T-helper 1 cell treated with Interleukin-12 subunit alpha and Interleukin-12 subunit beta and Interleukin-4 antibody, amounts not matched to agents 30 μg/mL and 1 μg/mL, for 36 hours (primary cell): ENCODE results near the gene LDB3.
"Not testable (repeated sequence)": the region's sequence is repeated elsewhere in the genome, so short reads cannot be mapped to it uniquely, and the experiment has no call there.

ENCODE experiments used
- H3K27ac Mint-ChIP-seq: one replicate; pipeline ENCODE4 v1.8.0; 2021; ENCODE audit warnings: mild to moderate bottlenecking, mixed read lengths
- H3K27me3 Mint-ChIP-seq: one replicate; pipeline ENCODE4 v1.8.0; 2021; ENCODE audit warnings: low read depth, mixed read lengths
- H3K36me3 Mint-ChIP-seq: one replicate; pipeline ENCODE4 v1.8.0; 2021; ENCODE audit warnings: low read depth, mixed read lengths
- H3K4me1 Mint-ChIP-seq: one replicate; pipeline ENCODE4 v1.8.0; 2021; ENCODE audit warnings: low read depth, mixed read lengths
- H3K4me3 Mint-ChIP-seq: one replicate; pipeline ENCODE4 v1.8.0; 2021; ENCODE audit warnings: mild to moderate bottlenecking, moderate library complexity, mixed read lengths
- H3K9me3 Mint-ChIP-seq: one replicate; pipeline ENCODE4 v1.8.0; 2021; ENCODE audit warnings: mixed read lengths

The LDB3 gene

GRCh38 chr10:86668297-86669165, at the start of gene LDB3:
Gene LDB3 (plus strand): TSS chr10:86668511. CDS start chr10:86668692, 181 bp downstream.
- Mint-ChIP-seq H3K4me1 (no peaks in the 10 kb centered on the region), H3K27me3 (no peaks in the 10 kb centered on the region), H3K27ac (no peak within 1 kb of the TSS), H3K9me3 (no peaks in the 10 kb centered on the region), H3K36me3 (no peaks in the 10 kb centered on the region), H3K4me3 (no peak within 1 kb of the TSS)

DNA sequence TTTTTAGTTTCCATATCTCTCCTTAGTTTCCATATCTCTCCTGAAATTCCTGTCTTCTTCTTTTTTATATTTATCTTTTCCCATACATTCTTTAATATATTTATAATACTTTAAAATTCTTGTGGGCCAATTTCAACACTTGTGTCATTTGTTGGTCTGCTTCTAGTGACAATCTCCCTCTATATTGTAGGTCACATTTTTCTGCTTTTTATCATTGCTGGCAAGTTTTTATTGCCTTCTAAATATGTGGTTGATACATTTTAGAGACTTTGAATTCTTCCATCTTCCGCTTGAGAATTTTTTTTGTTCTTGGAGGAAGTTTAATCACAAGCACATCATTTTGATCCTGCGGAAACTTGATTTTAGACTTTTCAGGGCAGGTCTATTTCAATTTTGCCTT, 40.0 kb upstream of the LDB3 start:
- Mint-ChIP-seq H3K9me3 (no peaks in the 10 kb centered on the region), H3K36me3 (no peaks in the 10 kb centered on the region), H3K4me3 (no peak overlapping the region), H3K27ac (no peak overlapping the region), H3K4me1 (no peaks in the 10 kb centered on the region), H3K27me3 (peaks cover 38% of the 10 kb centered on the region)

- H3K9me3 Mint-ChIP-seq: no peaks in the 10 kb centered on the region
- peaks cover 50% of the 10 kb centered on the region for H3K27me3 Mint-ChIP-seq
- no peaks in the 10 kb centered on the region for H3K36me3 Mint-ChIP-seq
- no peak overlapping the region for H3K27ac Mint-ChIP-seq
- H3K4me1 Mint-ChIP-seq: no peaks in the 10 kb centered on the region
- H3K4me3 Mint-ChIP-seq: no peak overlapping the region
These were observed 38.2 kb upstream of the LDB3 start for GRCh38 chr10:86630079-86630478.

DNA sequence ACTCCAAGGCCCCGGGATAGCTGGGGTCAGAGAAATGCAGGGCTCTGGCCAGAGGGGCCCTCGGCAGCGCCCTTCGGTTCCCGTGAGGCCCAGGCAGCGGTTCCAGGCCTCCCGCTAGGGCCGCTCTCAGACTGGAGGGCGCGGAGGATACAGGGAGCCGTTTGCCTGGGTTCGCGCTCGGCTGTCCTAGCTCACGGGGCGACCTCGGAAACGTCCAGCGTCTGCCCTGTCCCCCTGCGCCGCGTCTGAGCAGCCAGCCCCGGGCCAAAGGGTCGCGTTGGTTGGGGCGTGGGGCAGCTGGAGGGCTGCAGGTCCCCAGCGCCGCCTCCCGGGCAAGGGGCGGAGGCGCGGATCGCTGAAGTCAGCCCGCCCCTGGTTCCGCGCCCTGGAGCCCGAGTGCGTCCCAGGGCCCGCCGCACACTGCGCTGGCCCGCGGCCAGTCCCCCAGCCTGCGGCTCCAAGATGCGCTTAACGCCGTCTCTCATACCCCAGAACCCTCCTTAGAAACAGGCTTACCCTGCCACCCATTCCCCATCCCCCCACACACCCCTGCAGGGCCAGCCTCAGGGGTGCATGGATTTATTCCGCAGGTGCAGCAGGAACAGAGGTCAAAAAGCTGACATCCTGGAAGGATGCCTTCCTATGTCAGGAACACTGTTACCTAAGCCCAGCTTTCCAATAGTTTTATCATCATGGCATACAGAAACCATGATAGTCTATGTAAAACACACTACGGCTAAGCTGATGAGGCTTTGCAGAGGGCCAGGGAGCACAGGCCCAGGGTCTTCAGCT, 36.1 kb upstream of the LDB3 start:
- Mint-ChIP-seq H3K36me3 (no peaks in the 10 kb centered on the region), H3K9me3 (no peaks in the 10 kb centered on the region), H3K4me1 (no peaks in the 10 kb centered on the region), H3K4me3 (no peak overlapping the region), H3K27ac (no peak overlapping the region), H3K27me3 (peaks cover 58% of the 10 kb centered on the region)

DNA sequence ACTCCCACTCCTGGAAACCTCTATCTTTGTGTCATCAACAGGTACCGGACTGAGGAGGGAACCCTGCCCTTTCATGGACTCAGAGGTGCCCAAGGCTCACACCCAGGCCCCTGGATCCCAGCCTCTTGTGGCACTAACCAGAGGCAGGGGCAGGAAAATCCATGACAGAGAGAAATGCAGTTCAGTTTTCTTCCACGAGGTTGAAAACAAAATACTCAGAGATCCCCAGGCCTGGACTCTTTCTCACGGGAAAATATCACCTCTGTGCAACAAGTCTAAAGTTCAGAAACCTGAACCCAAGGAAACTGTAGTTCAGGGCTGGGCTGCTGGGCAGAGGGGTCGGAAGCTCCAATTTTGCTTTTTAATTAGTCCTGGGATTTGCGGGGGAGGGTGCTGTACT, 35.4 kb upstream of the LDB3 start:
- peaks cover 61% of the 10 kb centered on the region for H3K27me3 Mint-ChIP-seq
- H3K27ac Mint-ChIP-seq: no peak overlapping the region
- H3K36me3 Mint-ChIP-seq: no peaks in the 10 kb centered on the region
- H3K9me3 Mint-ChIP-seq: no peaks in the 10 kb centered on the region
- H3K4me1 Mint-ChIP-seq: no peaks in the 10 kb centered on the region
- no peak overlapping the region for H3K4me3 Mint-ChIP-seq

DNA sequence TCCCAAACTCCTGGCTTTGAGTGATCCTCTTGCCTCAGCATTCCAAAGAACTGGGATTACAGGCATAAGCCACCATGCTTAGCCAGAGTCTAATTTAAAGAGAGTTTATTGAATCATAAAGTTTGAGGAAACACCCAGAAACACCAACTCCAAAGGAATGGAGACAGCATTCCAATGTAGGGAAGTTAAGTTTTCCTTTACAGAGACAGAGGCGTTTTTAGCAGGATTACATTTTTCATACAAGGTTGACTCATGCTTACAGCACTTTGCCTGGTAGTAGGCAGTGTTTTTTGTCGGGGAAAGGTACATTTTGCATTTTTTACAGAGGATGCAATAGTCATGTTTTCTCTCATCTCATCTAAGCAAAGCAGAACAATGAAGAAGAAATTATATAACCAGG, 32.9 kb upstream of the LDB3 start:
- H3K4me3 Mint-ChIP-seq: no peak overlapping the region
- no peaks in the 10 kb centered on the region for H3K9me3 Mint-ChIP-seq
- H3K27ac Mint-ChIP-seq: no peak overlapping the region
- H3K4me1 Mint-ChIP-seq: no peaks in the 10 kb centered on the region
- no peaks in the 10 kb centered on the region for H3K36me3 Mint-ChIP-seq
- peaks cover 56% of the 10 kb centered on the region for H3K27me3 Mint-ChIP-seq

GRCh38 chr10:86636311-86636710, 32.0 kb upstream of the LDB3 start:
- Mint-ChIP-seq H3K4me3 (no peak overlapping the region), H3K27ac (no peak overlapping the region), H3K4me1 (no peaks in the 10 kb centered on the region), H3K36me3 (no peaks in the 10 kb centered on the region), H3K27me3 (peaks cover 51% of the 10 kb centered on the region), H3K9me3 (peaks cover under 1% of the 10 kb centered on the region)

DNA sequence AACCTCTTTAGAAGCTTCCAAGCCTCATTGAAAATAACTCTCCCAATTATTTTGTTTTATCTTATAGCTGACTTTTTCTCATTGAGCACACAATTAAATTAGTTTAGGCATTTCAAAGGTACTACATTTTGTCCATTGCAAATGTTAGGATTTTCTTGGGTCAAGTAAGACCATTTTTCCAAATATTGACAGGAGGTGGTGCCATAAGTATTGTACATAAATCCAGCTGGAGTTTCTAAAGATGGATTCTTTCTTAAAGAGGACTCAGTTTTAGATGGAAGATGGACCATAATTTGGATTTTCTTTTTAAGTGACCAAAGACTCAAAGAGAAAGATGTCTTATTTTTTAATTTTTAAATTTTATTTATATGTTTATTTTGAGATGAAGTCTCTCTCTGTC, 26.3 kb upstream of the LDB3 start:
- Mint-ChIP-seq H3K27ac (no peak overlapping the region), H3K9me3 (peaks cover 8% of the 10 kb centered on the region), H3K4me1 (peaks cover 10% of the 10 kb centered on the region), H3K36me3 (no peaks in the 10 kb centered on the region), H3K27me3 (peaks cover 22% of the 10 kb centered on the region), H3K4me3 (no peak overlapping the region)

DNA sequence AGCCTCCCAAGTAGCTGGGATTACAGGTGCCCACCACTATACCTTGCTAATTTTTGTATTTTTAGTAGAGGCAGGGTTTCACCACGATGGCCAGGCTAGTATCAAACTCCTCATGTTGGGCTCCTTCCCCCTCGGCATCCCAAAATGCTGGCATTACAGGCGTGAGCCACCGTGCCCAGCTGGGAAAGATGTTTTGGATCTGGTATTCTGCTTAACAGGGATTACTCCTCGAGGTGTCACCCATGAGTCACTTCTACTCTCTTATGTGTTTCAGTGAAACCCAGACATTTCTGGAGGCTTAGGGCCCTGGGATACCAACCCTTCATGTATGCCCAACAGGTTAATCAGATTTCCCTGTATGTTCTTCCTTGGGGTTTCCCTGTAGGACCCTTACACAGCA, 25.8 kb upstream of the LDB3 start:
- H3K36me3 Mint-ChIP-seq: no peaks in the 10 kb centered on the region
- peaks cover 19% of the 10 kb centered on the region for H3K27me3 Mint-ChIP-seq
- no peak overlapping the region for H3K4me3 Mint-ChIP-seq
- peaks cover 10% of the 10 kb centered on the region for H3K4me1 Mint-ChIP-seq
- H3K9me3 Mint-ChIP-seq: peaks cover 8% of the 10 kb centered on the region
- H3K27ac Mint-ChIP-seq: no peak overlapping the region

- no peaks in the 10 kb centered on the region for H3K36me3 Mint-ChIP-seq
- H3K4me1 Mint-ChIP-seq: peaks cover 10% of the 10 kb centered on the region
- H3K4me3 Mint-ChIP-seq: no peak overlapping the region
- H3K9me3 Mint-ChIP-seq: peaks cover 8% of the 10 kb centered on the region
- no peak overlapping the region for H3K27ac Mint-ChIP-seq
- H3K27me3 Mint-ChIP-seq: peaks cover 16% of the 10 kb centered on the region
These were observed 24.0 kb upstream of the LDB3 start for GRCh38 chr10:86644152-86644793.

GRCh38 chr10:86644794-86645445, 23.4 kb upstream of the LDB3 start:
- Mint-ChIP-seq H3K9me3 (peaks cover 8% of the 10 kb centered on the region), H3K36me3 (no peaks in the 10 kb centered on the region), H3K27me3 (peaks cover 12% of the 10 kb centered on the region), H3K4me1 (peaks cover 10% of the 10 kb centered on the region), H3K4me3 (no peak overlapping the region), H3K27ac (no peak overlapping the region)

DNA sequence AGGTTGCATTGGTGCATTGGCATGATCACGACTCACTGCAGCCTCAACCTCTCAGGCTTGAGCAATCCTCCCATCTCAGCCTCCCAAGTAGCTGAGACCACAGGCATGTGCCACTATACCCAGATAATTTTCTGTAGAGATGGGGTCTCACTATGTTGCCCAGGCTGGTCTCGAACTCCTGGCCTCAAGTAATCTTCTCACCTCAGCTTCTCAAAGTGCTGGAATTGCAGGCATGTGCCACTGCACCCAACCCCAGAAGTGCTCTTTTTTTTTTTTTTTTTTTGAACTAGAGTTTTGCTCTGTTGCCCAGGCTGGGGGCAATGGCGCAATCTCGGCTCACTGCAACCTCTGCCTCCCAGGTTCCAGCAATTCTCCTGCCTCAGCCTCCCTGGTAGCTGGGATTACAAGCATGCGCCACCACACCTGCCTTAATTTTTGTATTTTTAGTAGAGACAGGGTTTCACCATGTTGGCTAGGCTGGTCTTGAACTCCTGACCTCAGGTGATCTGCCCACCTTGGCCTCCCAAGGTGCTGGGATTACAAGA, 22.6 kb upstream of the LDB3 start:
- H3K4me3 Mint-ChIP-seq, H3K27ac Mint-ChIP-seq, H3K4me1 Mint-ChIP-seq, H3K27me3 Mint-ChIP-seq, H3K36me3 Mint-ChIP-seq, H3K9me3 Mint-ChIP-seq: not testable (repeated sequence)

DNA sequence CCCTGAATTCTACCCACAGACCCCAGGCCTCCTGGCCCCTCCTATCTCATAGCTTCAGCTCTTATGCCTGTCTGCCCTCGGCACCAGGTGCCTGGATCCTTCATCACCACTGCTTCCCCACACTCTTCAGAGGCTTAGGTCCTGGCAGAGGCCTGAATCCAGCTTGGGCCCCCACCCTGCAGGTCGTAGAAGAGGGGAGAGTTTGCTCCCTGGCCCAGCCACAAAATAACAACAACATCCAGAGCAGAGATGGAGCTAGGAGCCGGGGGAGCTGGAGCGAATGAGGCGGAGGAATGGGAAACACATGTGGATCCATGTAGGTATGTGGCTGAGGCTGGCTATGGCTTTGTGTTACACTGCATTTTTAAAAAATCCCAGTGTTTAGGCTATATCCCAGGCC, 21.8 kb upstream of the LDB3 start:
- H3K27ac Mint-ChIP-seq: no peak overlapping the region
- peaks cover 6% of the 10 kb centered on the region for H3K27me3 Mint-ChIP-seq
- peaks cover 6% of the 10 kb centered on the region for H3K9me3 Mint-ChIP-seq
- no peaks in the 10 kb centered on the region for H3K36me3 Mint-ChIP-seq
- H3K4me1 Mint-ChIP-seq: peaks cover 10% of the 10 kb centered on the region
- H3K4me3 Mint-ChIP-seq: no peak overlapping the region

DNA sequence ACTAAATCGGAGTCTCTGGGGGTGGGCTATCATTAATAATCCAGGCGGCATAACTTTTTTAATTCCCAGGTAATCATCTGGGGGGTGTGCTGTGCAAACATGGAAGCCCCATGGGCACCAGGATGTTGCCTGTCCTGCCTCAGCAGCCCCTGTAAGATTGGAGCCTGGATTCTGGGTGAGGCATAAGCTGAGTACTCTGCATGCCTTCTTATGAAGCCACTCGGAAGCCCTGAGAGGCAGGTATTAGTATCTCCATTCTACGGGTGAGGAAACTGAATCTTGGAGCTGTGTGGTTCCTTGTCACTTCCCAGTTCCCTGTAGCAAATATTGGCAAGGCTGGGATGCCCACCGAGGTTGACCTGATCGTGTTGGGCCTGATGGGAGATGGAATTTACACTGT, 21.4 kb upstream of the LDB3 start:
- Mint-ChIP-seq H3K9me3 (peaks cover 2% of the 10 kb centered on the region), H3K4me1 (peaks cover 10% of the 10 kb centered on the region), H3K27me3 (peaks cover 2% of the 10 kb centered on the region), H3K27ac (no peak overlapping the region), H3K36me3 (no peaks in the 10 kb centered on the region), H3K4me3 (no peak overlapping the region)
